WI38 (cell line): ENCODE results near the gene TAAR6.
"Not testable (repeated sequence)": the region's sequence is repeated elsewhere in the genome, so short reads cannot be mapped to it uniquely, and the experiment has no call there.

Experiments
- H3K4me3 ChIP-seq: 2 replicates; pipeline ENCODE4 v1.5.1; 2011; ENCODE audit warnings: low read depth, mild to moderate bottlenecking, control low read depth, low read length
- TF ChIP-seq, protein P1 (sequence below): IDR thresholded peaks from 2 replicates; pipeline ENCODE4 v1.5.1; 2012; ENCODE audit warnings: low read depth, mild to moderate bottlenecking, control low read depth, low read length

Gene TAAR6

DNA sequence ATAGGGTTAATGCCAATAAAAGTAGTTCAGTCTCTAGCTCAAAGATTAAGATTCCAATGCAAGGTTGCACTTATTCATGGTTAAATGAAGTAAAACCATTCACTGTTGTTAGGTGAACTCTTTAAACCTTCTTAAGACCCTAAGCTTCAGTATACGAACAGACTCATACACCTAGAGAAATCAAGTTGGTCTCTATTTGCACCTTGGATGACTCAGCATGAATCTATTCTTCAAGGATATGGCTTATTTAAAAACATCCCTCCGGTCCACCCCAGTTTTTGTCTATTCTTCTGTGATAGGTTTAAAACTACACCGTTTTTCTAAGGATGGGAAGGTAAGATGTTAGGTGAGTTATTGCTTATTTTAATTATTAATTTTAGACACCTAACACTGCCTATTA is 33.0 kb upstream of the TAAR6 start:
- TF ChIP-seq, protein P1, sequence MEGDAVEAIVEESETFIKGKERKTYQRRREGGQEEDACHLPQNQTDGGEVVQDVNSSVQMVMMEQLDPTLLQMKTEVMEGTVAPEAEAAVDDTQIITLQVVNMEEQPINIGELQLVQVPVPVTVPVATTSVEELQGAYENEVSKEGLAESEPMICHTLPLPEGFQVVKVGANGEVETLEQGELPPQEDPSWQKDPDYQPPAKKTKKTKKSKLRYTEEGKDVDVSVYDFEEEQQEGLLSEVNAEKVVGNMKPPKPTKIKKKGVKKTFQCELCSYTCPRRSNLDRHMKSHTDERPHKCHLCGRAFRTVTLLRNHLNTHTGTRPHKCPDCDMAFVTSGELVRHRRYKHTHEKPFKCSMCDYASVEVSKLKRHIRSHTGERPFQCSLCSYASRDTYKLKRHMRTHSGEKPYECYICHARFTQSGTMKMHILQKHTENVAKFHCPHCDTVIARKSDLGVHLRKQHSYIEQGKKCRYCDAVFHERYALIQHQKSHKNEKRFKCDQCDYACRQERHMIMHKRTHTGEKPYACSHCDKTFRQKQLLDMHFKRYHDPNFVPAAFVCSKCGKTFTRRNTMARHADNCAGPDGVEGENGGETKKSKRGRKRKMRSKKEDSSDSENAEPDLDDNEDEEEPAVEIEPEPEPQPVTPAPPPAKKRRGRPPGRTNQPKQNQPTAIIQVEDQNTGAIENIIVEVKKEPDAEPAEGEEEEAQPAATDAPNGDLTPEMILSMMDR: no peak
- no peak overlapping the region for H3K4me3 ChIP-seq

GRCh38 chr6:132537977-132538376 is 32.1 kb upstream of the TAAR6 start, which contains the start of gene TAAR9:
Gene TAAR9, plus strand, starts transcription at chr6:132538277. Its CDS starts 13 bp downstream, at chr6:132538290.
- TF ChIP-seq, protein P1: no peak
- no peak within 1 kb of the TSS for H3K4me3 ChIP-seq

- TF ChIP-seq, protein P1: no peak
- H3K4me3 ChIP-seq: no peak overlapping the region
Measured at GRCh38 chr6:132544826-132545225, 25.3 kb upstream of the TAAR6 start.

- TF ChIP-seq, protein P1: no peak
- H3K4me3 ChIP-seq: no peak overlapping the region
Measured at GRCh38 chr6:132548746-132549463, 21.2 kb upstream of the TAAR6 start.

GRCh38 chr6:132551214-132551613 is 18.9 kb upstream of the TAAR6 start:
- TF ChIP-seq, protein P1: no peak

GRCh38 chr6:132552372-132552771 is 17.8 kb upstream of the TAAR6 start, which contains the start of gene TAAR8:
Gene TAAR8, plus strand, starts transcription at chr6:132552672. Its CDS starts 21 bp downstream, at chr6:132552693.
- H3K4me3 ChIP-seq: no peak within 1 kb of the TSS

More at GRCh38 chr6:132551214-132551613, 18.9 kb upstream of the TAAR6 start:
- no peak overlapping the region for H3K4me3 ChIP-seq

GRCh38 chr6:132560087-132560486 is 10.0 kb upstream of the TAAR6 start:
- not testable (repeated sequence) for H3K4me3 ChIP-seq

More at GRCh38 chr6:132552372-132552771, 17.8 kb upstream of the TAAR6 start, which contains the start of gene TAAR8:
- TF ChIP-seq, protein P1: no peak
